22Rv1 (cell line): ENCODE data around the gene ATAD5.

Experiments used
- H3K27ac ChIP-seq: fragments of 450-650 bp; 2 replicates; pipeline ENCODE4 v1.5.1; 2017
- CTCF ChIP-seq: fragments of 450-650 bp; IDR thresholded peaks from 2 replicates; pipeline ENCODE4 v1.5.1; 2017; ENCODE audit warnings: mild to moderate bottlenecking
- ZFX ChIP-seq: fragments of 450-650 bp; IDR thresholded peaks from 2 replicates; pipeline ENCODE4 v1.6.1; 2017; ENCODE audit warnings: antibody characterized with exemption, borderline replicate concordance

ATAD5 gene

GRCh38 chr17:30831663-30832437, at the start of gene ATAD5:
Gene ATAD5, plus strand, starts transcription at chr17:30831966. Its CDS starts 382 bp downstream, at chr17:30832348.
- TF ChIP-seq CTCF (no peak), ZFX (no peak)
- H3K27ac ChIP-seq, result peak within 1 kb of the TSS; percentile 82

GRCh38 chr17:30782206-30782605, 49.6 kb upstream of the ATAD5 start:
- TF ChIP-seq CTCF (no peak), ZFX (no peak)
- H3K27ac ChIP-seq, result 0 out of 2 replicates have a peak overlapping the region, but pooled peaks have one; percentile 20

GRCh38 chr17:30788918-30789317, 42.8 kb upstream of the ATAD5 start:
- H3K27ac ChIP-seq, result peak overlapping the region; percentile 67
- no peak for TF ChIP-seq ZFX
- no peak for TF ChIP-seq CTCF

- TF ChIP-seq CTCF (no peak), ZFX (no peak)
- peak overlapping the region; percentile 67 for H3K27ac ChIP-seq
Observed at GRCh38 chr17:30790279-30790678, 41.5 kb upstream of the ATAD5 start.

GRCh38 chr17:30793282-30793977, 38.3 kb upstream of the ATAD5 start:
- TF ChIP-seq CTCF (no peak), ZFX (no peak)
- H3K27ac ChIP-seq, result no peak overlapping the region

GRCh38 chr17:30794372-30794771, 37.4 kb upstream of the ATAD5 start:
- peak overlapping the region; percentile 16; the same call in 1 of the 2 replicates for H3K27ac ChIP-seq
- TF ChIP-seq CTCF (no peak), ZFX (no peak)

- TF ChIP-seq ZFX (no peak), CTCF (no peak)
- peak overlapping the region; percentile 16; the same call in 1 of the 2 replicates for H3K27ac ChIP-seq
Observed at GRCh38 chr17:30796016-30796415, 35.8 kb upstream of the ATAD5 start.
